Measurements from ENCODE around the gene ACVR2B.

Gene ACVR2B

DNA sequence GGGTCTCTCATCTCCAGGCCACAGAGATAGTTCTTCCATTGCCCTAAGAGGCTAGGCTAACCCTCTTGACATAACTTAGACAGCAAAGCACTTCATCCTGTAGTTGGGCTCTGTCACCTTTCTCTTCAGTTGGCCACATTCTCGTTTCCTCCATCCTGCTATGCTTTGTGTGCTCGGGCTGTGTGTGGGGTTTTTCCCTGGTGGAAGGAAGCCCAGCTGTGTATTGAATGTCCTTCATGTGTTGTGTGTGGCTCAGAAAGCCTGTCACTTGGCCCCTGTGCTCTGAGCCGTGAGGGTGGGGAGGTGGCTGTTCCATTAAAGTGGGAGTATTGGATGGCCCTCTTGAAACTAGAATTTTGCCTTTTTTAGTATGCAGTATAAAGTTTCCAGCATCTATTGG, 33.6 kb downstream of the ACVR2B start:
- DNase-seq (ENCODE audit: low read depth in 2 of 2) = no peak

GRCh38 chr3:38488949-38489348, 35.3 kb downstream of the ACVR2B start:
- no peak for DNase-seq (ENCODE audit: low read depth in 2 of 2)

DNA sequence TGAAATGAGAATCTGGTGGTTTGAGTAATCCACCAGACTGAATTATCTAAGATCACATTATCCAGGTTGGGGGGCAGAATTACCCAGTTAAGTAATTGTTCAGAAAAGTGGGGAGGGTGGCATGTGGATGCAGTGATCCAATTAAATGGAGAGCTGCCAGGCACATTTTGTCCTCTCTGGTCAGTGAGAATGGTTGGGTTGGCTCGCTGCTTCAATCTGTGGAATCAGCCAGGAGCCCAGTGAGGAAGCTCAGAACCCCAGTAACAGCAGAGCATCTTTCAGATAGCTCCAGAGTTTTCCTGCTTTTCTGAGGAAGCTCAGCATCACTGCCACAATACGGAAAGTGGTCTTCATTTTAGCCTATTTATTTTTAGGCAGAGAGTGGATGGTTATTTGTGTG, 36.1 kb downstream of the ACVR2B start:
- no peak for DNase-seq (ENCODE audit: low read depth in 2 of 2)

- DNase-seq (ENCODE audit: low read depth in 2 of 2) = no peak
Observed at GRCh38 chr3:38490281-38491030, 36.8 kb downstream of the ACVR2B start.

GRCh38 chr3:38491215-38491614, 37.5 kb downstream of the ACVR2B start:
- DNase-seq (ENCODE audit: low read depth in 2 of 2) = no peak

- DNase-seq (ENCODE audit: low read depth in 2 of 2) = no peak
Observed at GRCh38 chr3:38493031-38493430, 39.3 kb downstream of the ACVR2B start.

GRCh38 chr3:38496131-38496910, 42.6 kb downstream of the ACVR2B start, which contains the start of gene EXOG:
Gene EXOG, plus strand, starts transcription at chr3:38496340. Its CDS starts 28 bp downstream, at chr3:38496368.
- DNase-seq (ENCODE audit: low read depth in 2 of 2) = peak; percentile 88 to 90

DNA sequence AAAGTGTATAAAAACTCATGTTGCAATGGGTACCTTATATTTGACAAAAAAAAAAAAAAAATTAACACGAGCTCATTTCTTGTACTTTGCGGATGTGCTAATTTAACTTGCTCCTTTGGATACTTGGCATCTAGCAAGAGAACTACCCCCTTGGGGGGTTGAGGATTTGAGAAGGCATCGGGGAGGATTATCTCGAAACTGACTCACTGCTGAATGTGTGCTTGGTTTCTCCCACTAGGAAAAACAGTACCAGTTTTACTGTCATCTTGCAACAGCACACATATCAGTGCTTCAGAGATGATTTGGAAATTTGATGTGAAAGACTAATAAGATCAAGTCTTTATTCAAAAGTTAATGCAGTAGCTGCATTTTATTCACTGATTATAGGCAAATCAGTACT, 43.3 kb downstream of the ACVR2B start:
- no peak for DNase-seq (ENCODE audit: low read depth in 2 of 2)

DNA sequence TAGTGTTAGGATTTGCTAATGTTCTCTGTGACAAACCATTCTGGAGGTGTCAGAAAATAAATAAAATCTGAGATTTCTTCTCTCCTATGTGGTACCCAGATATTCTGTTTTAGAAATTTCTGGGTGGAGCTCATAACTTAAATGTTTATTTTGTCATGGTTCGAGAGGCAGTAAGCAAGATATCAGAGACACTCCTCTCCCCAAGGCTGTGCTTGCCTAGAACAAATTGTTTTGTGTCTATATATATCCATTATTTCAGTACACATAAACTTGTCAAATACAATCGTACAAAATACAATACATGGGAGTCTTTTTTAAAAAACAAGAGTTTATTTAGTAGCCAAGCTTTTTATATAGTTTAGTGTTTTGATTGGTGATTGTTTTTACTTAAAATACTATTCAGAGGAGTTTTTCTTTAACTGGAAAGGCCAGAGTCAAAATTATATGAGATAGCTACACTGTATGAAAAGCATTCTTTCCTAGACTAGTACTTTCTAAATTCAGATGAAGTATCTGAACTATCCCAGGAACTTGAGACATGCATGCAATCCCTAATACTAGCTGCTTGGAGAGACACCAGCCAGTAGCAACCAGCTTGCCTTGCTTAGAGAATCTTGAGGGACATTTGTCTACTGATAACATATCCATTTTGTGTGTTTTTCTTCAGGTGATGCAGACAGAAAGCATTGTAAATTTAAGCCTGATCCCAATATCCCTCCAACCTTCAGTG, 47.2 kb downstream of the ACVR2B start:
- DNase-seq (ENCODE audit: low read depth in 2 of 2) = no peak

DNA sequence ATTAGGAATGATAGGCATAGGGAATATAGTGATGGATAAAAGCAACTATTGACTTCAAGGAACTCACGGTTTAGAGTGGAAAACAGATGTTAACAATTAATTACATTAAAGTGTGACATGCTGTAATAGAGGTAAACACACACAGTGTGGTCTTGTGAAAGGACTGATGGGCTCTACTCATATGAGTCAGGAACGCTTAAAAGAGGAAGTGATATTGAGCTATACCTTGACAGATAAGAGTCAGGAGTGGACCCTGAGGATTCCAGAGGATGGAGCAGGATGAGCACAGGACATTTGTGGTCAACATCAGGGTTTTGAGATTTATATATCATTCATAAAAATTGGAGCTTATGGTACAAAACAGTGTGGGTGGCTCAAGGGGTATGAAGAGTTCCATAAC, 53.4 kb downstream of the ACVR2B start:
- DNase-seq (ENCODE audit: low read depth in 2 of 2) = no peak

DNA sequence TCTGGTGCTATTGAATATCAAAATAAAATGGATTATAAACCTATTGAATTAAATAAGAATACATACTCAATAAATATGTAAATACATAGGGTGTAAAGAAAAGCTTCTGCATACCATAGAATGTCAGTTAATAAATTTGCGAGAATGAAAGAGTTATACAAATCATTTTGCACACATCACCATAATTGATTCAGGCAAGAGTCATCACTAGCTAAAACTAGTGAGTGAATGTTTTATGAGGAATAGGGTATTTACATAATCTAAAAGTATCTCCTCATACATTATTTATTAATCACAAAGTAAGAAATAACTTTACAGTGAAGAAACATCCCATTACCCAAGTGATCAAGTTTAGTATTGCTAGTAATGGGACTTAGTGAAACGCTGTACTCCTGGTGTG, 56.0 kb downstream of the ACVR2B start:
- no peak for DNase-seq (ENCODE audit: low read depth in 2 of 2)

GRCh38 chr3:38510631-38511030, 56.9 kb downstream of the ACVR2B start:
- DNase-seq (ENCODE audit: low read depth in 2 of 2) = no peak

GRCh38 chr3:38511546-38511945, 57.9 kb downstream of the ACVR2B start:
- no peak for DNase-seq (ENCODE audit: low read depth in 2 of 2)

GRCh38 chr3:38515367-38515766, 61.7 kb downstream of the ACVR2B start:
- no peak for DNase-seq (ENCODE audit: low read depth in 2 of 2)

- DNase-seq (ENCODE audit: low read depth in 2 of 2) = no peak
Observed at GRCh38 chr3:38516669-38517068, 63.0 kb downstream of the ACVR2B start.

GRCh38 chr3:38519000-38519399, 65.3 kb downstream of the ACVR2B start:
- DNase-seq (ENCODE audit: low read depth in 2 of 2) = no peak

DNA sequence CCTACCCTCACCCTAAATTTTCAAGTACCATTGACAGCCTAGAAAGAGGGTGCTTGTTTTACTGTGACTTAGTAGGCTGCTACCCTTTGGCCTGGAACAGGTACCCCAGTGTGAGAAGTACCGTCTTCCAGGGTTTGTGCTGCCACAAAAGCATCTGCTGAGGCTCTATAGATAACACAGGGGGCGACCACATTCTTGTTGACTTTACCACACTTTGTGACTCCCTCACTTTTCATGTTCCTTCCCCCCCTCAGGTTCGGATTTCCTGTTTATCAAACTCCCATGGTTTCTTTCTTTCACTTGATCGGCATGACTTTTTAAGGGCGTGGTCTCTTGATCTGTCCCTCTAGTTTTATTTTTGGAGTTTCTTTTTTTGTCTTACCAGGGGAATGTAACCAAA, 66.0 kb downstream of the ACVR2B start:
- DNase-seq (ENCODE audit: low read depth in 2 of 2) = no peak

GRCh38 chr3:38521391-38521987, 67.8 kb downstream of the ACVR2B start:
- DNase-seq (ENCODE audit: low read depth in 2 of 2) = peak in 1 of 2 donors; percentile 25

DNA sequence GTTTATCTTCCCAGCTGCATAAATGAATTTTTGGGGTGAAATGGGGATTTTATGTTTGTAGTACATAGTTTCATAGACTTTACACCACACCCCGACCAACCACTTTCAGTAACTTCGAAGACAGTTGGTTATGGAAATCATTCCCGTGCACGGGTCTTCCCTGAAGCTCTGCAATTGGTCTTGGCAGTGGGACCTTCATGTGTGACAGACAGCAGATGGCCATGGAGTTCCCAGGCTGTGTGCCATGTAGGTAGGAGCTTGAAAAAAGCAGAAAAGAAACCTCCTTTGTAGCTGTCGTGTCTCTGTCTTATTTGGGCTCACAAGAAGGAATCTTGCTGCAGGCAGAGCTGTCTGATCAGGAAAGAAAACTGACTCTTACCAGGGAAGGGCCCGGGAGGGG, 68.3 kb downstream of the ACVR2B start:
- DNase-seq (ENCODE audit: low read depth in 2 of 2) = no peak

GRCh38 chr3:38524141-38524739, 70.5 kb downstream of the ACVR2B start:
- DNase-seq (ENCODE audit: low read depth in 2 of 2) = no peak

DNA sequence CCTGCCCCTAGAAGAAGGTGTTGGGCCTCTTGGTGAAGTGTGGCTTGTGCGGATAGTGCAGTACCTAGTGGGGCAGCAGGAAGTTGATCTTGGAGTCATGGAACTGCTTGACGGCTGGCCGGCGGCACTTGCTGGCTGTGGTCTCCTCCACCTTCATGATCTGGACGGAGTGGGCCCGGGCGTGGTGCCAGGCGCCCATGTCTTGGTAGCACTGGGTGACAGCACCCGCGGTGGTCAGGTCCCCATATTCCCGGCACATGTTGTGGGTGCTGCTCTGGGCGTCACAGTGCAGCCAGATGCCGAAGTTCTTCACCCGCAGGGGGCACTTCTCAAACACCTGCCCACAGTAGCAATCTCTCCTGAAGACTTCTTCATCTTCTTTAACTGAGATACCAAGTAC, 73.1 kb downstream of the ACVR2B start:
- DNase-seq (ENCODE audit: low read depth in 2 of 2) = no peak

DNA sequence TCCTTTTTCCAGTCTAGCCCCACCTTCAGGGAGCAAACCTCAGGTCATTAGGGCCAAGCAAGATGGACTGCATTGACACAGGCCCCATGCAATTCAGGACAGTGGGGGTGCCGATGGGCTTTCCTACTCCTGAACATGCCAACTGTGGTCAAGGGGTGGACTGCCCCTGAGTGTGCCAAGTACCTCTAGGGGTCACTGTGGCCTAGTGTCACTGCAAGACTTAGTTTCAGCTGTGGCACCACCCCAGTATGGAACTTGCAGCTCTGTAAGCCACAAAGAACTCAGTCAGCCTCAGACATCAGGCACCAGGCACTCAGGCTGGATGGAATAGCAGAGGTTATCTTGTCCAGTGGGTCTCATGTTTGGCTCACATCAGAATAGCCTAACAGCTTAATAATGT, 74.8 kb downstream of the ACVR2B start:
- no peak for DNase-seq (ENCODE audit: low read depth in 2 of 2)
